Erythroblast (primary cell): ENCODE measurements around the gene STT3A.

ENCODE experiments used
- GATA1 ChIP-seq: IDR thresholded peaks from 2 replicates; pipeline ENCODE4 v1.6.1; 2011; ENCODE audit warnings: low read depth, mild to moderate bottlenecking, control low read depth, low read length, moderate library complexity
- POLR2A ChIP-seq: IDR thresholded peaks from 2 replicates; pipeline ENCODE4 v1.6.1; 2011; ENCODE audit warnings: mild to moderate bottlenecking, low read length

GRCh38 chr11:125662689-125663088 is 70.0 kb downstream of the STT3A start:
- TF ChIP-seq POLR2A (no peak), GATA1 (no peak)
